NT2/D1 (cell line): ENCODE data around the gene VPS41.
A peak's percentile ranks its signal among the peaks of the same experiment; 100 is the strongest.

ENCODE experiments used
- DNase-seq: peaks from one replicate; pipeline ENCODE4 v3.0.0-alpha.2; 2011; ENCODE audit warnings: low read depth, low spot score
- H3K27me3 ChIP-seq: 2 replicates; pipeline ENCODE4 v1.6.0; 2011; ENCODE audit warnings: mild to moderate bottlenecking; ENCODE audit not compliant: insufficient read length, insufficient read depth
- H3K36me3 ChIP-seq: 2 replicates; pipeline ENCODE4 v1.6.1; 2011; ENCODE audit warnings: mild to moderate bottlenecking, low read length, mixed read lengths; ENCODE audit not compliant: insufficient read depth, insufficient read length
- H3K4me1 ChIP-seq: 2 replicates; pipeline ENCODE4 v1.5.1; 2011; ENCODE audit not compliant: insufficient read depth, insufficient read length
- H3K4me3 ChIP-seq: 2 replicates; pipeline ENCODE4 v1.5.1; 2011; ENCODE audit warnings: low read depth; ENCODE audit not compliant: insufficient read length
- H3K9ac ChIP-seq: 2 replicates; pipeline ENCODE4 v1.6.0; 2011; ENCODE audit warnings: low read depth; ENCODE audit not compliant: insufficient read length
- H3K9me3 ChIP-seq: 2 replicates; pipeline ENCODE4 v1.5.1; 2011; ENCODE audit warnings: mild to moderate bottlenecking, low read length; ENCODE audit not compliant: insufficient read depth
- SUZ12 ChIP-seq: IDR thresholded peaks from 2 replicates; pipeline ENCODE4 v1.6.1; 2011; ENCODE audit not compliant: insufficient read length, insufficient read depth; ENCODE audit errors: extremely low read depth
- YY1 ChIP-seq: IDR thresholded peaks from 2 replicates; pipeline ENCODE4 v1.6.1; 2011; ENCODE audit not compliant: insufficient read length, insufficient read depth
- ZNF274 ChIP-seq: IDR thresholded peaks from 2 replicates; pipeline ENCODE4 v1.6.1; 2011; ENCODE audit warnings: mild to moderate bottlenecking, low read depth, low read length

The VPS41 gene

DNA sequence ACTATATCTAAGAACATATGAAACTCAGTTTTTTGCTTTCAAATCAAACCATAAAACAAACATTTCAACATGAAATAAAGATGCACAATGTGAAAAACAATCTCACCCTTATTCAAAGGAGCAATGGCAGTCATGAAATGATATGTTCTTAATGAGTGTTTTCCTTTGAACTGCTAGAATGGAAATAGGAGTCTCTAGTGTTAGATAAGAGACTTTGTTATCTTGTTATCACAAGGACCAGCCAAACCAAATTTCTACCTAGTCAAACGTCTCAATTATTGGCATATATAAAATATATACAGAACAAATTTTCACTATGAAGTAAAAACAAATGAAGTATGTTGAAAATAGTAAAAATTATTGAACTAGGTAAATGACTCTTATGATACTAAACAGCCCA, 1.2 kb downstream of the VPS41 start:
- peak overlapping the region; percentile 88 for H3K4me3 ChIP-seq

DNA sequence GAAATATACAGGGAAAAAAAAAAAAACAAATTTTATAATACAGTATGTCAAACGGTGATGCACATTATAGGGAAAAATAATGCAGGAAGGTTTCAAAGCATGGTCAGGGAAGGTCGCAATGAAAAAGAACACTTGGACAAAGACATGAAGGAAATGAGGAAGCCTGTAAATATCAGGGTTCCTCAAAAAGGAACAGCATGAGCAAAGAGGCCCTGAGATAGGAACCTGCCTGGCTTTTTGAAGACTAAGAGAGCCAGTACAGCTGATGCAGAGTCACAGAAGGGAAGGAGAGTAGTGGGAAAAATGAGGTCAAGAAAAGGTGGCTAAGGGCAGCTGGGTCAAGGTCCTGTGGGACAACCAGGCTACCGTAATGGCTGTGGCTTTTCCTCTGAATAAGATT, 1.9 kb downstream of the VPS41 start:
- TF ChIP-seq SUZ12 (no peak), YY1 (no peak), ZNF274 (no peak)
- no peak for DNase-seq
- Histone ChIP-seq H3K4me1 (peaks cover 4% of the 10 kb centered on the region), H3K9me3 (no peaks in the 10 kb centered on the region), H3K4me3 (no peak overlapping the region), H3K9ac (no peak overlapping the region), H3K36me3 (peaks cover 3% of the 10 kb centered on the region), H3K27me3 (no peaks in the 10 kb centered on the region)

More for the DNA sequence above, 1.2 kb downstream of the VPS41 start:
- DNase-seq, result no peak
- peaks cover 3% of the 10 kb centered on the region for H3K36me3 ChIP-seq
- TF ChIP-seq ZNF274, result no peak
- no peak for TF ChIP-seq SUZ12
- no peak for TF ChIP-seq YY1
- H3K9ac ChIP-seq, result no peak overlapping the region
- no peaks in the 10 kb centered on the region for H3K4me1 ChIP-seq
- H3K9me3 ChIP-seq, result no peaks in the 10 kb centered on the region
- no peaks in the 10 kb centered on the region for H3K27me3 ChIP-seq

- Histone ChIP-seq H3K4me3 (no peak overlapping the region), H3K27me3 (no peaks in the 10 kb centered on the region), H3K36me3 (peaks cover 3% of the 10 kb centered on the region), H3K9me3 (no peaks in the 10 kb centered on the region), H3K9ac (no peak overlapping the region), H3K4me1 (peaks cover 4% of the 10 kb centered on the region)
- DNase-seq, result no peak
- no peak for TF ChIP-seq SUZ12
- no peak for TF ChIP-seq YY1
- TF ChIP-seq ZNF274, result no peak
Observed at GRCh38 chr7:38905056-38905759, 3.8 kb downstream of the VPS41 start.

DNA sequence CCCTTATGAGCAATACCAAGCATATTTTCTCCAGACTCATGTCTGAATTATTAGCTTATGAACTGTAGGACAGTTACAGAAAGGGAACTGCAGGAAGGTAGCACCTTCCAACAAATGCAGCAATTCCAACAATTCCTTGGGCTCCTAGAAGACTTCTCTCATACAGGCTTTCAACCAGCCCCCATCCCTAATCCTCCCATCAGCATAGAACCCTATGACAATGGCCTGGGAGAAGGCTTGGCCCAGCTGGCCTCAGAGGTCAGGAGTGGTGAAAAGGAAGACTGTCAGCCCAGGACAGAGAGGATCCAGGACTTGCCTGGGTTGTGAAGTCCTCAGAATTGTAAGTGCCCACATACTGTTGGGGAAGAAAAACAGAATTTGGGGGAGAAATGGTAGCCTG, 5.9 kb downstream of the VPS41 start:
- no peak for TF ChIP-seq YY1
- no peak for TF ChIP-seq ZNF274
- TF ChIP-seq SUZ12, result no peak
- Histone ChIP-seq H3K4me1 (peaks cover 4% of the 10 kb centered on the region), H3K9ac (no peak overlapping the region), H3K27me3 (no peaks in the 10 kb centered on the region), H3K36me3 (peaks cover 3% of the 10 kb centered on the region), H3K4me3 (no peak overlapping the region), H3K9me3 (no peaks in the 10 kb centered on the region)
- peak; percentile 70 for DNase-seq

GRCh38 chr7:38902449-38902848, 6.5 kb downstream of the VPS41 start:
- H3K27me3 ChIP-seq, result no peaks in the 10 kb centered on the region
- H3K9me3 ChIP-seq, result no peaks in the 10 kb centered on the region
- no peak for DNase-seq
- TF ChIP-seq ZNF274 (no peak), SUZ12 (no peak), YY1 (no peak)
- peaks cover 4% of the 10 kb centered on the region for H3K4me1 ChIP-seq
- H3K9ac ChIP-seq, result no peak overlapping the region
- peaks cover 3% of the 10 kb centered on the region for H3K36me3 ChIP-seq
- H3K4me3 ChIP-seq, result no peak overlapping the region

DNA sequence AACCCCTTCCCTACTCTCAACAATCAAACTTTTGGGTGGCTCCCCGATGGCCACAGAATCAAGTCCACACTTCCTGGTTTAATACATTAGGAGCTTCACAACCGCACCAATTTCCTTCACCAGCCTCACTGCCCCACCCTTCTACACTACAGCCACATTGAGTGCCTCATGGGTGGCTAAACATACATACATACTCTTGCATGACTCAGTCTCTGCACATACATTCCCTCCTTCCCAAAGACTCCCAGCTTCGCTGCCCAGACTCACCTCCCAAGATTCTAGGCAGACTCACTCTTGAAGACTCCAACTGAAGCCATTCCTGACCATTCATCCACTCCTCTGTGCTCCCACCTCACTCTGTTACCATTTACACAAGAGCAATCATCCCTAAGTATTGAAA, 15.9 kb downstream of the VPS41 start:
- H3K4me1 ChIP-seq, result no peaks in the 10 kb centered on the region
- no peaks in the 10 kb centered on the region for H3K9me3 ChIP-seq
- H3K27me3 ChIP-seq, result no peaks in the 10 kb centered on the region
- no peak for TF ChIP-seq YY1
- no peak for TF ChIP-seq SUZ12
- TF ChIP-seq ZNF274, result no peak
- H3K36me3 ChIP-seq, result peaks cover 16% of the 10 kb centered on the region
- H3K9ac ChIP-seq, result no peak overlapping the region
- no peak overlapping the region for H3K4me3 ChIP-seq
- no peak for DNase-seq

GRCh38 chr7:38890597-38890996, 18.4 kb downstream of the VPS41 start:
- TF ChIP-seq ZNF274, result no peak
- TF ChIP-seq SUZ12, result no peak
- no peak for TF ChIP-seq YY1
- Histone ChIP-seq H3K27me3 (no peaks in the 10 kb centered on the region), H3K9me3 (no peaks in the 10 kb centered on the region), H3K4me3 (no peak overlapping the region), H3K9ac (no peak overlapping the region), H3K4me1 (peaks cover 4% of the 10 kb centered on the region), H3K36me3 (peaks cover 8% of the 10 kb centered on the region)
- DNase-seq, result no peak
